ENCODE results near the gene CORIN.

The CORIN gene

GRCh38 chr4:47856713-47857112 is 18.8 kb upstream of the CORIN start:
- no CpG with 5 or more reads among the region's 1 CpG for WGBS, 2 experiments (ENCODE audit: insufficient coverage in 2 of 2)
- no peak overlapping the region for H3K4me3 ChIP-seq (ENCODE audit: extremely low read depth, insufficient read depth, low read length, poor library complexity, severe bottlenecking)
- no peaks in the 10 kb centered on the region for H3K9me3 ChIP-seq (ENCODE audit: control insufficient read depth, low read length)
- H3K27ac ChIP-seq (ENCODE audit: low read depth, low read length, severe bottlenecking), result no peak overlapping the region
- H3K4me1 ChIP-seq (ENCODE audit: control insufficient read depth, insufficient read depth, low read length, poor library complexity, severe bottlenecking), result no peaks in the 10 kb centered on the region
- peaks cover 7% of the 10 kb centered on the region for H3K36me3 ChIP-seq (ENCODE audit: control insufficient read depth, insufficient read depth, low read length)

DNA sequence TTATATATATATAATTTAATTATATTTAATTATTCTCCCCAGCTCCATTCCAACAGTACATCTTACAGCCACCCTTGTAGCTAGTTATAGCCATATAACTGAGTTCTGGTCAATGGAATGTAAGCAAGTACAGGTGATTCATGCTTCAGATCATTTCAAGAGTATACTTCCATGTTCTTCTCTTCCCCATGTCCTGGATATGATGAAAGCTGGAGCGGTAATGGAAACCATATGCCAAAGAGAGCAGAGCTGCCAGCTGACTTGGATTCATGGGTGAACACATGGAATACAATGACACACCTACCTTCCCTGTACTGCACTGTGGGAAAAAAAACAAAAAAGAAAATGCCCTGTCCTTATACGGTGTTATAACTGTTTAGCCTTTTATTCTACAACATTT is 17.5 kb upstream of the CORIN start:
- Histone ChIP-seq H3K27ac (ENCODE audit: low read depth, low read length, severe bottlenecking) (no peak overlapping the region), H3K9me3 (ENCODE audit: control insufficient read depth, low read length) (no peaks in the 10 kb centered on the region), H3K4me3 (ENCODE audit: extremely low read depth, insufficient read depth, low read length, poor library complexity, severe bottlenecking) (no peak overlapping the region), H3K4me1 (ENCODE audit: control insufficient read depth, insufficient read depth, low read length, poor library complexity, severe bottlenecking) (no peaks in the 10 kb centered on the region), H3K36me3 (ENCODE audit: control insufficient read depth, insufficient read depth, low read length) (peaks cover 8% of the 10 kb centered on the region)
- WGBS, 2 experiments (ENCODE audit: insufficient coverage in 2 of 2), result no CpG with 5 or more reads among the region's 2 CpGs

GRCh38 chr4:47852136-47852535 is 14.3 kb upstream of the CORIN start:
- H3K36me3 ChIP-seq (ENCODE audit: control insufficient read depth, insufficient read depth, low read length), result peaks cover 17% of the 10 kb centered on the region
- H3K4me3 ChIP-seq (ENCODE audit: extremely low read depth, insufficient read depth, low read length, poor library complexity, severe bottlenecking), result no peak overlapping the region
- no peaks in the 10 kb centered on the region for H3K4me1 ChIP-seq (ENCODE audit: control insufficient read depth, insufficient read depth, low read length, poor library complexity, severe bottlenecking)
- whole genome bisulfite sequencing, 2 experiments (ENCODE audit: insufficient coverage in 2 of 2), result 80% methylated on average over 1 of the region's 1 CpG; no CpG with 5 or more reads in 1 of the 2 experiments
- no peak overlapping the region for H3K27ac ChIP-seq (ENCODE audit: low read depth, low read length, severe bottlenecking)
- H3K9me3 ChIP-seq (ENCODE audit: control insufficient read depth, low read length), result no peaks in the 10 kb centered on the region

DNA sequence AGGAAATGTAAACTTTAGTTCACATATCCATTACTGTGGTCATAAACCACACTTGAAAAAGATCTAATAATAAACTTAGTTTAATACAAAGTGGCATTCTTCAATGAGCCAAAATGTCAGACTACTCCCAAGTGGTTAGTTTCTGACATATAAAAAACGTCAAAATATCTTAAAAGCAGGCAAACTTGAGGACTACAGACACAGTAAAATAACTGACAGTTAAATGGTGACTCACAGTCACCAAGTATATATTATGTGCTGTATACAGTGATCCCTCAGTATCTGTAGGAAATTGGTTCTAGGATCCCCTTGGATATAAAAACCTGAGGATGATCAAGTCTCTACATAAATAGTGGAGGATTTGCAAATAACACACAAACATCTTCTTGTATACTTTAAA is 11.6 kb upstream of the CORIN start:
- no peaks in the 10 kb centered on the region for H3K4me1 ChIP-seq (ENCODE audit: control insufficient read depth, insufficient read depth, low read length, poor library complexity, severe bottlenecking)
- no peak overlapping the region for H3K27ac ChIP-seq (ENCODE audit: low read depth, low read length, severe bottlenecking)
- H3K4me3 ChIP-seq (ENCODE audit: extremely low read depth, insufficient read depth, low read length, poor library complexity, severe bottlenecking), result no peak overlapping the region
- no peaks in the 10 kb centered on the region for H3K9me3 ChIP-seq (ENCODE audit: control insufficient read depth, low read length)
- WGBS, 2 experiments (ENCODE audit: insufficient coverage in 2 of 2), result 86% methylated on average over 1 of the region's 1 CpG; no CpG with 5 or more reads in 1 of the 2 experiments
- H3K36me3 ChIP-seq (ENCODE audit: control insufficient read depth, insufficient read depth, low read length), result peaks cover 19% of the 10 kb centered on the region

GRCh38 chr4:47848041-47848440 is 10.2 kb upstream of the CORIN start:
- no peaks in the 10 kb centered on the region for H3K4me1 ChIP-seq (ENCODE audit: control insufficient read depth, insufficient read depth, low read length, poor library complexity, severe bottlenecking)
- peaks cover 27% of the 10 kb centered on the region for H3K36me3 ChIP-seq (ENCODE audit: control insufficient read depth, insufficient read depth, low read length)
- H3K9me3 ChIP-seq (ENCODE audit: control insufficient read depth, low read length), result no peaks in the 10 kb centered on the region
- H3K4me3 ChIP-seq (ENCODE audit: extremely low read depth, insufficient read depth, low read length, poor library complexity, severe bottlenecking), result no peak overlapping the region
- H3K27ac ChIP-seq (ENCODE audit: low read depth, low read length, severe bottlenecking), result no peak overlapping the region
- no CpG with 5 or more reads among the region's 2 CpGs for WGBS, 2 experiments (ENCODE audit: insufficient coverage in 2 of 2)

GRCh38 chr4:47842985-47843384 is 5.1 kb upstream of the CORIN start:
- no peaks in the 10 kb centered on the region for H3K4me1 ChIP-seq (ENCODE audit: control insufficient read depth, insufficient read depth, low read length, poor library complexity, severe bottlenecking)
- no peak overlapping the region for H3K4me3 ChIP-seq (ENCODE audit: extremely low read depth, insufficient read depth, low read length, poor library complexity, severe bottlenecking)
- H3K36me3 ChIP-seq (ENCODE audit: control insufficient read depth, insufficient read depth, low read length), result peaks cover 24% of the 10 kb centered on the region
- H3K9me3 ChIP-seq (ENCODE audit: control insufficient read depth, low read length), result no peaks in the 10 kb centered on the region
- no peak overlapping the region for H3K27ac ChIP-seq (ENCODE audit: low read depth, low read length, severe bottlenecking)

GRCh38 chr4:47840291-47840690 is 2.4 kb upstream of the CORIN start:
- no peaks in the 10 kb centered on the region for H3K9me3 ChIP-seq (ENCODE audit: control insufficient read depth, low read length)
- no peak overlapping the region for H3K4me3 ChIP-seq (ENCODE audit: extremely low read depth, insufficient read depth, low read length, poor library complexity, severe bottlenecking)
- H3K4me1 ChIP-seq (ENCODE audit: control insufficient read depth, insufficient read depth, low read length, poor library complexity, severe bottlenecking), result peaks cover 8% of the 10 kb centered on the region
- 80 to 89% methylated on average over 1 of the region's 1 CpG for WGBS, 2 experiments (ENCODE audit: insufficient coverage in 2 of 2)
- H3K27ac ChIP-seq (ENCODE audit: low read depth, low read length, severe bottlenecking), result no peak overlapping the region
- H3K36me3 ChIP-seq (ENCODE audit: control insufficient read depth, insufficient read depth, low read length), result peaks cover 16% of the 10 kb centered on the region

DNA sequence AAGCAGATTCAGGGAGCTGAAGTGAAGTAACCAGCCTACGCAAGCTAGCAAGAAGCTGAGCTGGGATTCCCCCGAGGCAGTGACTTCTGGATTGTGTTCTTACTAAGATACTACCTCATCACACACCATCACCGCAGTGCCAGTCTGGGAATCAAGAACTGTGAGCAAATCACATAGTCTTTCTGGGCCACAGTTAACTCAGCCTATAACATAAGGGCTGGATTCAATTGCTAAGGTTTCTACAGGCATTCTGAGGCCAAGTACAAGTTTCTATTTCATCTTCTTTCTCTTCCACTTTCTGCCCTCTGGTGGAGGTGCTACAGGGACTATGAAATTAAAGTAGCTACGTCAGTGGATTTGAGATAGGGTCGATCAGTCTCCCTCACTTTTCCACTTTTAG is 1.4 kb upstream of the CORIN start:
- Histone ChIP-seq H3K9me3 (ENCODE audit: control insufficient read depth, low read length) (no peaks in the 10 kb centered on the region), H3K4me3 (ENCODE audit: extremely low read depth, insufficient read depth, low read length, poor library complexity, severe bottlenecking) (no peak overlapping the region), H3K4me1 (ENCODE audit: control insufficient read depth, insufficient read depth, low read length, poor library complexity, severe bottlenecking) (peaks cover 8% of the 10 kb centered on the region), H3K36me3 (ENCODE audit: control insufficient read depth, insufficient read depth, low read length) (peaks cover 13% of the 10 kb centered on the region), H3K27ac (ENCODE audit: low read depth, low read length, severe bottlenecking) (no peak overlapping the region)
- 50 to 89% methylated on average over 1 to 2 of the region's 5 CpGs for WGBS, 2 experiments (ENCODE audit: insufficient coverage in 2 of 2)

DNA sequence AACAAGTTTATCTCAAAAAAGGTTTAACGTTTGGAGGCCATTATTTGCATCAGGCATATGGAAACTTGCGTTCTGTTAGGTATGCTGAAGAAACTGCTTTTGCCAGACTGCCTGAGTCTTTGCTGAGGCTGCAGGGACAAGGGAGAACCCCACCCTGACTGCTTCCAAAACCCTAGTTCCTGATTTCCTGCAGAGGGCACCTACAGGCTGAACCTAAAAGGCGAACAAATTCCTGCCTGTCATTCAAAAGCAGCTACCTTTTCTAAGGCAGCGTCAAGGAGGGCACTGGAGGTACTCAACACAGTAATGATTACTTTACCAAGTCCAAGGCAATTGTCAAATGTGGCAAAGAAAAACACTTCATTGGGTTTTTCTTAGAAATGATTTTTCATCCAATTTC is 578 bp upstream of the CORIN start:
- Histone ChIP-seq H3K27ac (ENCODE audit: low read depth, low read length, severe bottlenecking) (no peak overlapping the region), H3K4me1 (ENCODE audit: control insufficient read depth, insufficient read depth, low read length, poor library complexity, severe bottlenecking) (peaks cover 8% of the 10 kb centered on the region), H3K9me3 (ENCODE audit: control insufficient read depth, low read length) (no peaks in the 10 kb centered on the region), H3K4me3 (ENCODE audit: extremely low read depth, insufficient read depth, low read length, poor library complexity, severe bottlenecking) (no peak overlapping the region), H3K36me3 (ENCODE audit: control insufficient read depth, insufficient read depth, low read length) (peaks cover 6% of the 10 kb centered on the region)
- 55 to 75% methylated on average over 2 to 4 of the region's 4 CpGs for WGBS, 2 experiments (ENCODE audit: insufficient coverage in 2 of 2)

- H3K4me3 ChIP-seq (ENCODE audit: extremely low read depth, insufficient read depth, low read length, poor library complexity, severe bottlenecking), result peak overlapping the region; percentile 49
- H3K27ac ChIP-seq (ENCODE audit: low read depth, low read length, severe bottlenecking), result no peak overlapping the region
- H3K4me1 ChIP-seq (ENCODE audit: control insufficient read depth, insufficient read depth, low read length, poor library complexity, severe bottlenecking), result peaks cover 8% of the 10 kb centered on the region
- 1 to 2% methylated on average over 43 to 57 of the region's 58 CpGs for WGBS, 2 experiments (ENCODE audit: insufficient coverage in 2 of 2)
- peaks cover under 1% of the 10 kb centered on the region for H3K36me3 ChIP-seq (ENCODE audit: control insufficient read depth, insufficient read depth, low read length)
- H3K9me3 ChIP-seq (ENCODE audit: control insufficient read depth, low read length), result no peaks in the 10 kb centered on the region
These were observed 566 bp downstream of the CORIN start for GRCh38 chr4:47837094-47837907.

DNA sequence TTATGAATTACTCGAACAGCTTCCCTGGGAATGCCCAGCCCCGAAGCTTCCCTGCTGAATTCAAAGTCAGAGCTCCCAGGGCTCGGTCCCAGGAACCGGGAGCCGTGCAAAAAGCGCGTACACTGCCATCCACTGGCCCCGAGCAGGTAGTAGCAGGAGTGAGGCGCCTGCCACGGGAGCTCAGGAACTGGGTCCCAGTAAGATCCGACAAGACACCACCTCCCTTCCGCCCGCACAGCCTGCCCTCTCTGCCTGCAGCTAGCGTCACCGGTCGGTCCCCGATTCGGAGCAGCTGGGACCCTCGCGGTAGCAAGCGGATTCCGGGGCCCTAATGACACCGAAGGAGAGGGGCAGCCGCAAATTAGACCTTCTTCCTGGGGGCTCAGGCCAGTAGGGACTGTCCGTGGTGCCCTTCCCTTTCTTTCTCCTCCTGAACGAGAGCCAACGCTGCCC is 1.2 kb downstream of the CORIN start:
- Histone ChIP-seq H3K4me3 (ENCODE audit: extremely low read depth, insufficient read depth, low read length, poor library complexity, severe bottlenecking) (peak overlapping the region; percentile 49), H3K27ac (ENCODE audit: low read depth, low read length, severe bottlenecking) (no peak overlapping the region)
- WGBS, 2 experiments (ENCODE audit: insufficient coverage in 2 of 2), result 0 to 1% methylated on average over 23 to 26 of the region's 27 CpGs

More for the DNA sequence above, 1.2 kb downstream of the CORIN start:
- Histone ChIP-seq H3K9me3 (ENCODE audit: control insufficient read depth, low read length) (no peaks in the 10 kb centered on the region), H3K4me1 (ENCODE audit: control insufficient read depth, insufficient read depth, low read length, poor library complexity, severe bottlenecking) (peaks cover 8% of the 10 kb centered on the region), H3K36me3 (ENCODE audit: control insufficient read depth, insufficient read depth, low read length) (no peaks in the 10 kb centered on the region)
